ENCODE measurements around the gene NT5DC4. TPM values are rescaled to one million over a fixed set of nuclear protein-coding genes. Genes with fewer than 3 reads are reported as not detected.

The NT5DC4 gene
- total and polyA plus RNA-seq, 2 of the 4 experiments (the other 2 are of a cell fraction), result not detected

DNA sequence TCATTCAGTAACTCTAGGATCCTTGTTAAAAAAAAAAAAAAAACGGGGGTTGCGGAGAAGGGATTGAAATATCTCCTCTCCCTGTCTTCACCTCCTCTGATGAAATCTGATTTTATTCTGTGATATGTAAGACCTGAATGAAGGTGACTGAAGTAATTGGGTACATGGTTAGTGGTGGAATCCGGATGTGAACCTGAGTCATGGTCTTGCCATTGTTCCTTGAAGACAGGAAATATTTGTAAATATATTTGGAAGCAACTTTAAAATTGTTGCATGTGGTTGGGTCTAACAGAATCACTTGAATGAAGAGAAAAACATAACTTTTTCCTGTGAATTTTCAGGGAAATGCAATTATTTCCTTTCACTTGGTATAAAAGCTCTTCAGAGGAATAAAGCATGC lies 66.5 kb downstream of the NT5DC4 start:
- in situ Hi-C loops (cut with MboI; ENCODE audit: low sequenced_read_pairs) (no loop called here), intact Hi-C loops (cut with micrococcal nuclease) (no loop called here), dilution Hi-C loops (cut with HindIII; ENCODE audit: low sequenced_read_pairs, unreplicated experiment) (no loop called here)
- TF ChIP-seq NFE2L2 (IDR thresholded peaks at IDR 0.05; ENCODE audit: low read depth, low read length) (no peak), RAD21 (IDR thresholded peaks at IDR 0.05; ENCODE audit: low read length) (no peak), MXI1 (IDR thresholded peaks at IDR 0.05; ENCODE audit: borderline replicate concordance, low read depth, low read length) (no peak), MAFK (IDR thresholded peaks at IDR 0.05; ENCODE audit: low read depth, low read length) (no peak), SMC3 (IDR thresholded peaks at IDR 0.05; ENCODE audit: low read depth, low read length) (no peak), BHLHE40 (IDR thresholded peaks at IDR 0.05; ENCODE audit: low read depth, low read length) (no peak), RCOR1 (IDR thresholded peaks at IDR 0.05; ENCODE audit: insufficient replicate concordance, low read length) (no peak)
- TF ChIP-seq, protein P1, sequence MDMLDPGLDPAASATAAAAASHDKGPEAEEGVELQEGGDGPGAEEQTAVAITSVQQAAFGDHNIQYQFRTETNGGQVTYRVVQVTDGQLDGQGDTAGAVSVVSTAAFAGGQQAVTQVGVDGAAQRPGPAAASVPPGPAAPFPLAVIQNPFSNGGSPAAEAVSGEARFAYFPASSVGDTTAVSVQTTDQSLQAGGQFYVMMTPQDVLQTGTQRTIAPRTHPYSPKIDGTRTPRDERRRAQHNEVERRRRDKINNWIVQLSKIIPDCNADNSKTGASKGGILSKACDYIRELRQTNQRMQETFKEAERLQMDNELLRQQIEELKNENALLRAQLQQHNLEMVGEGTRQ (IDR thresholded peaks at IDR 0.05; ENCODE audit: low read depth, low read length), result no peak
- no peak overlapping the region for H3K18ac ChIP-seq (ENCODE audit: low read depth, low read length)
- H3K4me1 ChIP-seq (ENCODE audit: control insufficient read depth, insufficient read depth, low read length), result no peaks in the 10 kb centered on the region
- H3K27me3 ChIP-seq (ENCODE audit: control insufficient read depth, insufficient read depth, low read length), result no peaks in the 10 kb centered on the region
- no peak overlapping the region for H4K8ac ChIP-seq (ENCODE audit: low read depth in 2 of 2, low read length in 2 of 2)
- DNase-seq, result no peak
- ATAC-seq (ENCODE audit: low read depth), result no peak
- H2BK20ac ChIP-seq (ENCODE audit: low read depth, low read length), result no peak overlapping the region
- no peak overlapping the region for H4K5ac ChIP-seq (ENCODE audit: low read depth, low read length)
- no peak overlapping the region for H3K56ac ChIP-seq (ENCODE audit: extremely low read depth, insufficient read depth, low read length)
- no TSS peak for BruUV-seq (replicated peaks)
- 100% methylated on average over 1 of the region's 3 CpGs; no CpG with 5 or more reads in 1 of the 2 experiments for WGBS, 2 experiments (ENCODE audit: extremely low coverage in 2 of 2, insufficient read length in 1 of 2)
- POLR2A ChIA-PET (ENCODE audit: unreplicated experiment), result no interaction called here
- no peak overlapping the region for H2BK5ac ChIP-seq (ENCODE audit: low read depth, low read length, poor library complexity, severe bottlenecking)
- H2AK9ac ChIP-seq (replicated peaks; ENCODE audit: low read depth, low read length, poor library complexity), result no peak overlapping the region
- no peak overlapping the region for H3K27ac ChIP-seq (ENCODE audit: insufficient read depth, low read length)
- H3K9me1 ChIP-seq (ENCODE audit: insufficient read depth, low read length), result no peaks in the 10 kb centered on the region
- no peak overlapping the region for H3K4me3 ChIP-seq (ENCODE audit: insufficient read depth, low read depth, low read length)
- no peak overlapping the region for H2AFZ ChIP-seq (replicated peaks; ENCODE audit: low read length, poor library complexity)
- no peak overlapping the region for H3K4ac ChIP-seq (ENCODE audit: low read depth, low read length)
- CTCF ChIA-PET, result no interaction called here
- no peaks in the 10 kb centered on the region for H3K79me1 ChIP-seq (ENCODE audit: low read depth in 1 of 2, low read length in 2 of 2)
- H3K9ac ChIP-seq (ENCODE audit: low read depth, low read length), result no peak overlapping the region
- H2BK15ac ChIP-seq (ENCODE audit: low read depth, low read length), result no peak overlapping the region
- H4K91ac ChIP-seq (ENCODE audit: insufficient read depth, low read depth, low read length), result no peak overlapping the region
- H2BK120ac ChIP-seq (ENCODE audit: low read depth, low read length), result no peak overlapping the region
- no peaks in the 10 kb centered on the region for H3K36me3 ChIP-seq (ENCODE audit: control insufficient read depth, insufficient read depth, low read length)
- no peak overlapping the region for H3K4me2 ChIP-seq (ENCODE audit: low read depth, low read length)
- H3K14ac ChIP-seq (replicated peaks; ENCODE audit: low read depth, low read length), result no peak overlapping the region
- no peaks in the 10 kb centered on the region for H4K20me1 ChIP-seq (ENCODE audit: insufficient read depth, low read length)
- no peak overlapping the region for H3K23ac ChIP-seq (ENCODE audit: low read depth, low read length)
- H3K9me3 ChIP-seq (ENCODE audit: control insufficient read depth, insufficient read depth, low read length), result no peaks in the 10 kb centered on the region
- H2AK5ac ChIP-seq (ENCODE audit: low read depth, low read length), result no peak overlapping the region

All from IMR-90 (cell line).